GM21515 (cell line): ENCODE results near the gene SHISA7.

Experiments used
- ATAC-seq: cut with Tn5 transposase; IDR thresholded peaks from one replicate; pipeline ENCODE4 v1.9.1; 2021; ENCODE audit not compliant: unreplicated experiment

SHISA7 gene

DNA sequence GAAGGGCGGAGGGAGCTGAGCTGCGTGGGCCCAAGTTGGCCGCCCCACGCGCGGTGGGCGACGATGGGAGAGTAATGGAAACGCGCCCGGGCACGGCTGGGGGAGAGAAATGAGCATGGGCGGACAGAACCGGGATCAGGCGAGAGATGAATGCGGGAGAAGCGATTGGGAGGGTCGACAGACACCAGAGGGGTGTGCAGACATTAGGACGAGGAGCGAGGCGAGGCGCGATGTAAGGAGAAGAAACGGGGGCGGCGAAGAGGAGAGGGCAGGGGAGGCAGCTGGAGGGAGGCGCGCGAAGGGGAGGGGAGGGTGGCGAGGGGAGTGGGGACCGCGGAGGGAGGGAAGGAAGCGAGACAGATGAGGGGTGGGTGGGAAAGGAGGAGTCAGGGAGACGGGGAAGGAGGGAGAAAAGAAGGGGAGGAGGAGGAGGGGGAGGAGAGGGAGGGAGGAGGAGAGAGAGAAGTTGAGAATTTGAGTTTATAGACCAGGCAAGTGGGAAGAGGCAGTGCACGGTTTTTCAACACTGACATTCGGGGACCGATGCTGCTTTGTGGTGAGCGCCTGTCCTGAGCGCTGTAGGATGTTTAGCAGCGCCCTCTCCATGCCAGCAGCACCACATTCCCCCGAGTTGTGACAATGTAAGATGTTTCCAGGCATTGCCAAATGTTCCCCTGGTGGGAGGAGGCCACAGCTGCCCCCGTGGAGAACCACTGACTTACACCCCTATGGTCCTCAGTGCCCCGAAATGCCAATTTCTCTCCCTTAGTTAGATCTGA, at the start of gene SHISA7:
TSS of gene SHISA7 (minus strand) at position 256 of the 779 bp plus-strand sequence. CDS start 437 bp downstream, outside the sequence.
- ATAC-seq = no peak

- ATAC-seq = no peak
Measured at GRCh38 chr19:55492362-55492944, 49.4 kb upstream of the SHISA7 start.

DNA sequence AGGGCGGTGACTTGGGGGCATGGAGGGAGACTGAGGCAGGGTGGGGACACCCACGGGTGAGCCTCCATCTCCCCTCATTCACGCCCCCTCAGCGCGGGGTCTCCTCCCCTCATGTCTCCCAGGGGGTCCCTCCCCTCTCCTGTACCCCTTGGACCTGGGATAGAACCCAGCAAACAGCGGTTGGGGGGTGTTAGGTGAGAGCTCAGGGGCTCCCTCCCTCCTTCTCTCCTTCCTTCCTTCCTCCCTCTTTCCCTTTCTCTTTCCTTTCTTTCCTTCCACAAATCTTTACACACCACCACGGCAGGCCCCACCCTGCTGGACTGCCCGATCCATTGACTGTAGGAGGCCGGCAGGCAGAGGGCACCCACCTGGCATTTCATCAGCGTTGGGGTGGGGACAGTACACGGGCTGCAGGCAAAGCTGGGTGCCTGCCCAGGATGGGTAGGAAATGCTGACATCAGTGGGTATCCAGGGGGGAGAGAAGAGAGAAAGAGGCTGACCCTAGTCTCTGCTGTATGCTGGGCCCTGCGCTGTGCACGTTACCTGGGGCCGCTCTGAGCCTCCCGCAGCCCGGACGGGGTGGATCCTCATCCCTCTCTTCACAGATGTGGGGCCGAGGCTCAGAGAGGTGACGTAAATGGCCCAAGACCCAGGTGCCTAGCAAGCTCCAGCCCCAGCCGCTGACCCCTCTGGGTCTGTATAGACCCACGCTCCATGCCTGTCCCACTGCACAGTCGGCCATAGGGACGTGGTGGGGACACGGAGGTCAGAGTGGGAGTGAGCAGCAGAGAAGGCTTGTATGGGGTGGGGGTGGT, 48.7 kb upstream of the SHISA7 start:
- no peak for ATAC-seq

- no peak for ATAC-seq
Measured at GRCh38 chr19:55490478-55491432, 47.7 kb upstream of the SHISA7 start.

GRCh38 chr19:55489711-55490477, 46.8 kb upstream of the SHISA7 start:
- ATAC-seq = no peak

DNA sequence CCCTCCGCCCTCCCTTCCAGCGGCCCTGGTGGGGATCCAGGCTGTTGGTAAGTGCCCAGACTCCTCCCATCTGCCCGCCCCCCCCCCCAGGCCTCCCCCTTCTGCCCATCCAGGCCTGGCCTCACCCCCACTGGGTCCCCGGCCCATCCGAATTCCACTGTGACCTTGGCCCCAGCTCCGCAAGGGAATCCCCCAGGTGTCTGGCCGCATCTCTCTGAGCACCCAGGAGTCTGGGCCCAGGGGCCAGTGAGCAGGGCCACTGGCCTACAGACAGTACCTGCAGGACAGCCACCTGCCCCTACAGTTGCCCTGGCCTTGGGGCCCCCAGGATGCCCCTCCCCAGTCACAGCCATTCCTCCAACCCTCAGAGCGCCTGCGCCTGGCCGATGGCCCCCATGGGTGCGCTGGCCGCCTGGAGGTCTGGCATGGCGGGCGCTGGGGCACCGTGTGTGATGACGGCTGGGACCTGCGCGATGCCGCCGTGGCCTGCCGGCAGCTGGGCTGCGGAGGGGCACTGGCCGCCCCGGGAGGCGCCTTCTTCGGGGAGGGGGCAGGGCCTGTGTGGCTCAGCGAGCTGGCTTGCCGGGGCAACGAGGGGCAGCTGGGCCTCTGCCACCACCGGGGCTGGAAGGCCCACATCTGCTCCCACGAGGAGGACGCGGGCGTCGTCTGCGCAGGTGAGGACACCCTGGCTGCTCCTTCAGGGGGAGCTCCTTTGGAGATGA, 46.0 kb upstream of the SHISA7 start:
- ATAC-seq = no peak

DNA sequence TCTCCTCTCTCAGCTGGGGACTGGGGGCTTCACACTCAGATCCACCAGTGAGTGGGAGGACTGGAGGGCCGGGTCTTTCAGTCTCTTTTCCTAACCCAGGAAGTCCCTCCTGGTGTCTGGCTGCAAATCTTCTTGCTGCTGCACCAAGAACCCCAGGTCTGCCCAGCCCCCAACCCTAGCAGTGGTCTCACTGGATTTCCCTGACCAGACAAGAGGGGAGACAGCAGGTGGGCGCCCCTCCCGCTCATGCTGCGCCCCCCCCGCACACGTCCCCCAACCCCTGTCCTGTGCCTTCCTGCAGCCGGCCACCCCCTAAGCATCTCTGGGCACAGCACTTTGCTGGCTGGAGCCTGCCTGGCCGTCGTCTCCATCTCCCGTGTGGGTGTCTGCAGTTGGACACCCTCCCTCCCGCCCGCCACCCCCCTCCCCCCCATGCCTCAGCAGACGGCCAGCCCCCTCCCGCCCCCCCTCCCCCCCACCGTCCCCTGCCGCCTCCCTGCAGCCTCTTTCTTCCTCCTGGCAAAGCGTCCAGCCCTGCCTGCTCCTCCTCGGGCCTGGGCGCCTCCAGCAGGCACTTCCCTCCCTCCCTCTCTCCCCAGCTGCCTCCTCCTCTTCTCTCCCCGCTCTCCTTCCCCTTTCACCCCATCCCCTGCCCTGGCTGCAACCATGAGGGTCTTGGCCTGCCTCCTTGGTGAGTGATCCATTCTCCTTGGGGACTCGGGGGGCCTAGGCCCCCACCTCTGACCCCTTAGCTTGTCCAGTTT, 45.0 kb upstream of the SHISA7 start, which contains the start of gene SSC5D:
TSS of gene SSC5D (plus strand) at position 513 of the 764 bp plus-strand sequence. CDS start at position 667, 154 bp downstream.
- ATAC-seq = no peak

DNA sequence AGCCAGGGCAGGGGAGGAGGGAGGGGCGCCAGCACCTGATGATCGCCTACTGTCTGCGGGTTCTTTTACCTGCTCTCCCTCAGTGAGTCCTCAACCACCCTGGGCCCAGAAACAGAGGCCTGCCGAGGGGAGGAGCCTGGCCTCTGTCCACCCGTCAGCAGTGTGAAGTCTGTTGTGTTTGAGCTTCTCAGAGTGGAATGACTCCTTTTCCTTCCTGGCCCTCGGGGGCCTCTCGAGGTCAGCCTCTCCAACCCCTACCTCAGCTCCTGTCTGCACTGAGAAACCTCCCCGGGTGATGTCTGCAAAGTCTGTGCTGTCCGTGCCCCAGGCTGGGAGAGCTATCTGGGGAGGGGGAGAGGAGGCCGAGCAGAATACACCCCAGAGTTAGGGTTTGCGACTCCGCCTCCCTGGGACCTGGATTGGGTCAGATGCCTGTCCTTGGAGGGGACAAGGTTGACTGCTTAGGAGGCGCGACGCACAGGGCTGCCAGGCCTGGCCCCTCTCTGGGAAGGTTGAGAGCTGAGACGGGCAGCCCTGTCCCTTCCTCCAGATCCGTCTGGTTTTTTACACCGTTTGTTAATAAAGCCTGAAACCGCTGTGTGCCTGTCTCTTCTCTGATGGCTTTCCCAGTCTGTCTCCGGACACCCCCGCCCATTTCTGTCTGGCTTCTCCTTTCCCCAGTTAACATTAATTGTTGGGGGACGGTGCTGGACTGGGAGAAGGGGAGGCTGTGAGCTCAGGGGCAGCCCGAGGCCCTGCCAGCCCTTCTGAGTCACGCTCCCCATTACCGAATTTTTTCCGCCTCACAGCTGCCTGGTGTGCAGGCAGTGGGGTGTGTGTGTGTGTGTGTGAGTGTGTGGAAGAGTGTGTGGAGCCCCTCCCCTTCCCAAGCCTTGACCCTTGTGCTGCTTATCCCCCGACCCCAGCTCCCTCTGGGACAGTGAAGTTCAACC, 44.1 kb upstream of the SHISA7 start:
- no peak for ATAC-seq

- ATAC-seq = no peak
Measured at GRCh38 chr19:55486043-55486970, 43.2 kb upstream of the SHISA7 start.

DNA sequence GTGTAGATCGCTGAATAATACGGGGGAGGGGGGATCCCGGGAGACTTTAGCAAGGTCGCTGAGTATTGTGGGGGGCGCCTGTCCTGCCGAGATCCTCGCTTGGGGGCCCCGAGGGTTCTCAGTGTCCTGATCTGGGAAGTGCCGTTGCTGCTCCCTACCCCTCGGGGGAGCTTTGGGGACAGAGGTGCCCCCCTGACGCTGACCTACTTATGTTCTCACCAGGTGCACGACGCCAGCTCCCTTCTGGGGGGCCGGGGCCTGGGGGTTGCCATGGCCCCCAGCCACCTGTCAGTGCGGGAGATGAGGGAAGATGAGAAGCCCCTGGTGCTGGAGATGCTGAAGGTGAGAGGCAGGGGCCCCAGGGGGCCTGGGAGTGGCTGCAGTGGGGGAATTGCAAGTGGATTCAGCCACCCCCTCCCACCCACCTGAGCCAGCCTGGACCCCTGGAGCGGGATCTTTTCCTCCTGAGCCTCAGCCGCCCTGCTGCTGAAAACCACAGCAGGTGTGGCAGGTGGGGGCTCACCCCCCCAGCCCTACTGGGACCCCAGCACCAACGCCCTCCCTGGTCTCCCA, 42.4 kb upstream of the SHISA7 start:
- no peak for ATAC-seq

- ATAC-seq = no peak
Measured at GRCh38 chr19:55484593-55485438, 41.7 kb upstream of the SHISA7 start, which contains the start of gene NAT14. NAT14 (plus strand) TSS chr19:55485188; CDS start chr19:55485709, 521 bp downstream.

GRCh38 chr19:55483706-55484592, 40.8 kb upstream of the SHISA7 start:
- ATAC-seq = no peak

DNA sequence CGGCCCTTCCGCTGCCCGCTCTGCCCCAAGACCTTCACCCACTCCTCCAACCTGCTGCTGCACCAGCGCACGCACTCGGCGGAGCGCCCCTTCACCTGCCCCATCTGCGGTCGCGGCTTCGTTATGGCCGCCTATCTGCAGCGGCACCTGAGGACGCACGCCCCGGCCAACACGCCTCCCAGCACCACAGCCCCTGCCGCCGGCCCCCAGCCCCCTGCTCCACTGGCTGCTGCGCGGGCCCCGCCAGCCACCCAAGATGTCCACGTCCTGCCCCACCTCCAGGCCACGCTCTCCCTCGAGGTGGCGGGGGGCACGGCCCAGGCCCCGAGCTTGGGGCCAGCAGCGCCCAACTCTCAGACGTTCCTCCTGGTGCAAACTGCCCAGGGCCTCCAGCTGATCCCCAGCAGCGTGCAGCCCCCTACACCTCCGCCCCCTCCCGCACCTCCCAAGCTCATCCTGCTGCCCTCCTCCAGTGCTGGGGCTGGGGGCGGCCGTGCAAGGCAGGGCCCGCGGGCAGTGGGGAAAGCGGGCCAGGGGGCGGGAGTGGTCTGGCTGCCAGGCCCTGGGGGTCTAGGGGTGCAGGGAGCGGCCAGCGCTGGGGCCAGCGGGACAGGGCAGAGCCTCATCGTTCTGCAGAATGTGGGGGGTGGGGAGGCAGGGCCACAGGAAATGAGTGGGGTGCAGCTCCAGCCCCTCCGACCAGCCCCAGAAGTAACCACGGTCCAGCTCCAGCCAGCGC, 40.0 kb upstream of the SHISA7 start:
- ATAC-seq = no peak
